Tibial nerve (tissue), 3 donors: ENCODE measurements around the gene KBTBD4.

Source experiments
- POLR2A ChIP-seq, 2 donors: fragments of 450-650 bp; IDR thresholded peaks; one replicate each; pipeline ENCODE4 v1.6.1; 2017; ENCODE audit warnings: antibody characterized with exemption in 2 of 2, mild to moderate bottlenecking in 2 of 2, moderate library complexity in 2 of 2
- TF ChIP-seq, protein P1 (sequence below), 5 experiments: fragments of 200-600 bp in 3 of 5; fragments of 450-650 bp in 2 of 5; sonication (generic) in 3 of 5; IDR thresholded peaks; one replicate each; pipeline ENCODE4 v1.5.1; 2016 to 2019; ENCODE audit warnings: antibody characterized with exemption in 5 of 5, mild to moderate bottlenecking in 3 of 5, moderate library complexity in 2 of 5

DNA sequence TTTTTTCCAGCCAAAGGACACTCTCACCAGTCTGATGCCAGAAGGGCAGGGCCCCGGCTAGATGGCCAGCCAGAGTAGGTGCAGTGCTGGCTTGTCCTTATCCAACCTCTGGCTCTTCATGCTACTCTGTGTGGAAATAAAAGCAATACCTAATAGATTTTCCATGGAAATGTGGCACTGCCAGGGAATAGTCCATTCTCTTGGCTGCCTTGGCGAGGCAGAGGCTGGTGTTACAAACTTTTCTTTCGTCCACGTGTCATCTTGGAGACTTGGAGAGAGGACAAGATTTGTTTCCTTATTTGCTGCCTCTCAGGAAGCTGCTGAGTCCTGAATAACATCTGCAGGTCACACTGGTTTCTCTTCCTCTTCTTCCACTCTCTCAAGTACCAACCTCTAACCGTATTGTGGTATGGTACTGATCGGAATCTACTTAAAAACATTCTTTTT, 32.6 kb upstream of the KBTBD4 start:
- TF ChIP-seq, protein P1, sequence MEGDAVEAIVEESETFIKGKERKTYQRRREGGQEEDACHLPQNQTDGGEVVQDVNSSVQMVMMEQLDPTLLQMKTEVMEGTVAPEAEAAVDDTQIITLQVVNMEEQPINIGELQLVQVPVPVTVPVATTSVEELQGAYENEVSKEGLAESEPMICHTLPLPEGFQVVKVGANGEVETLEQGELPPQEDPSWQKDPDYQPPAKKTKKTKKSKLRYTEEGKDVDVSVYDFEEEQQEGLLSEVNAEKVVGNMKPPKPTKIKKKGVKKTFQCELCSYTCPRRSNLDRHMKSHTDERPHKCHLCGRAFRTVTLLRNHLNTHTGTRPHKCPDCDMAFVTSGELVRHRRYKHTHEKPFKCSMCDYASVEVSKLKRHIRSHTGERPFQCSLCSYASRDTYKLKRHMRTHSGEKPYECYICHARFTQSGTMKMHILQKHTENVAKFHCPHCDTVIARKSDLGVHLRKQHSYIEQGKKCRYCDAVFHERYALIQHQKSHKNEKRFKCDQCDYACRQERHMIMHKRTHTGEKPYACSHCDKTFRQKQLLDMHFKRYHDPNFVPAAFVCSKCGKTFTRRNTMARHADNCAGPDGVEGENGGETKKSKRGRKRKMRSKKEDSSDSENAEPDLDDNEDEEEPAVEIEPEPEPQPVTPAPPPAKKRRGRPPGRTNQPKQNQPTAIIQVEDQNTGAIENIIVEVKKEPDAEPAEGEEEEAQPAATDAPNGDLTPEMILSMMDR (IDR thresholded peaks at IDR 0.05): no peak
- TF ChIP-seq POLR2A (IDR thresholded peaks at IDR 0.05): no peak
